HG03103 (cell line): ENCODE measurements around the gene GUCD1.
"Not testable (repeated sequence)": the region's sequence is repeated elsewhere in the genome, so short reads cannot be mapped to it uniquely, and the experiment has no call there.

Experiments used
- ATAC-seq: cut with Tn5 transposase; IDR thresholded peaks from one replicate; pipeline ENCODE4 v1.9.1; 2021; ENCODE audit warnings: low read depth; ENCODE audit not compliant: unreplicated experiment

The GUCD1 gene

DNA sequence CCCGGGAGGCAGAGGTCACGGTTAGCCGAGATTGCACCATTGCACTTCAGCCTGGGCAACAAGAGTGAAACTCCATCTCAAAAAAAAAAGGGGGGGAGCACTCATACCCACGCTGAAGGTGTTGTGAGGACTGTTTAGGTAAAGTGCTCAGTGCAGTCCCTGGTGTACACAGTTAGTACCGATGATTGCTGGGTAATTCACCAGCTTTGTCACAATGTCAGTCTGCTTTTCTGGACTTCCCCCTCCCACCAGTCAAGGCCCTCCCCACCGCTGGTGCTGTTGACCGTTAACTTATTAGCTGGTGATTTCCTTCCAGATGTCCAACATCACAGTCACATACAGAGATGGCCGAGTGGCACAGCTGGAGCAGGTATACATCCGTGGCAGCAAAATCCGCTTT lies 12.7 kb upstream of the GUCD1 start:
- no peak for ATAC-seq

DNA sequence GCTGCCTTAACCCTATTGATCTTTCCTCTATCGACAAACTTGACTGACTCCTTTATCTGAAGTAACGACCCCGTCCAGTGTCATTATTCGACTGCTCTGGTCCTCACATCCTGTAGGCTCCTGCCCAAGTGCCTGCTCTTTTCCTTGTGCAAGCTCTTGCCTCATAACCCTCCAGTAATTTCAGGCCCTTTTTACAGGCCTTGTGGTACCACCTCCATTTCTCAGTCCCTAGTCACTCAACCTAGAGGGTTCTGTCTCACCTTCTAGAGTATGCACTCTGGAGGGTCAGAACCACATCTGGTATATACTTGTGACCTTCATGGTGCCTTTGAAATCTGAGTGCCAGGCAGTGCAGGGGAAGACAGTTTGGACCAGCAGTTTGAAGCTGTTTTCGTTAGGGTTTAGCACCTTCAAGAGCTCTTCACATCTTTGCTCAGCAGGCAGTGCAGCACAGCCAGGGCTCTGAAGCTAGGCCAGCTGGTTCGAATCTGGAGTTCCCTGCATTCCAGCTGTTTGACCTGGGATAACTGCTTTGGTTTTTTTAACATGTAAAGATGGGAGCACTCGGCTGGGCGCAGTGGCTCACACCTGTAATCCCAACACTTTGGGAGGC lies 12.1 kb upstream of the GUCD1 start:
- no peak for ATAC-seq

DNA sequence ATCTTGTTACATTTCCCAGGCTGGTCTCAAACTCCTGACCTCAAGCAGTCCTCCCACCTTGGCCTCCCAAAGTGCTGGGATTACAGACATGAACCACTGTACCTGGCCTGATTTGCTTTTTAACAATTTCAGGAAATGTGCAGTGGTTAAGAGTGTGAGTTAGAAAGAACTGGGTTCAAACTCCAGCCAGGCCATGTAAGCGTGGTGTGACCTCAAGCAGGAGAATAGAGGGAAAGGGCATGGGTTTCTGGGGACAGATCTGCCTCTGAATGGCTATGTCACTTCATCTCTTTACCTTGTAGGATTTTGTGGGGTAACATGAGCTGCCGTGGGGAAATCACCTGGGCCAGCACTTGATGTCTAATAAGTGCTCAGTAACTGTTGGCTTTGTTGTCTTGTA lies 10.1 kb upstream of the GUCD1 start:
- no peak for ATAC-seq

DNA sequence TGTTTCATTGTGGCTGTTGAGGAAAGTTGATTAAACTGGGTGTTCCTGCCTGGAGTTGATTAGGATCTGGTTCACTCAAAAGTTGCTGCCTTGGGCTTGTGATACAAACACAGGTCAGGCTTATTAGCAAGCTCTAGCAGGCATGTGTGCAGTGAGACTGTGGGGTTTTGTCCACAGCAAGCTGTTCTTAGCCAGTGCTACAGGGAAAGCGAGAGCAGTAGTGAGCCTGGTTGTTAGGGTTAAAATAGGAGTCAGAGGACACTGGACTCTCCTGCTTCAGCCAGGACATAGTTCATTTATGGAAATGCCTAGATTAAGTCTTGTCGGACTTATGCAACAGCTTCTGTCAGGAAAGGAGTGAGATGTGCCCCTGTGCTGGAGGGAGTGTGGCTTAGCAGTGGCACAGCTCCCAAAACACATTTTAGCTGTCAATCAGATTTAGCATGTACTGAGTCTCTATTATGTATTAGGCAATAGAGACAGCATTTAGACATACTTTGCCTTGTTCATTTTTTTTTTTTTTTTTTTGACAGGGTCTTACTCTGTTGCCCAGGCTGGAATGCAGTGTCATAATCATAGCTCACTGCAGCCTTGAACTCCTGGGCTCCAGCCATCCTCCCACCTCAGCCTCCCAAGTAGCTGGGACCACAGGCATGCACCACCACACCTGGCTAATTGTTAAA lies 9.6 kb upstream of the GUCD1 start:
- ATAC-seq: no peak

DNA sequence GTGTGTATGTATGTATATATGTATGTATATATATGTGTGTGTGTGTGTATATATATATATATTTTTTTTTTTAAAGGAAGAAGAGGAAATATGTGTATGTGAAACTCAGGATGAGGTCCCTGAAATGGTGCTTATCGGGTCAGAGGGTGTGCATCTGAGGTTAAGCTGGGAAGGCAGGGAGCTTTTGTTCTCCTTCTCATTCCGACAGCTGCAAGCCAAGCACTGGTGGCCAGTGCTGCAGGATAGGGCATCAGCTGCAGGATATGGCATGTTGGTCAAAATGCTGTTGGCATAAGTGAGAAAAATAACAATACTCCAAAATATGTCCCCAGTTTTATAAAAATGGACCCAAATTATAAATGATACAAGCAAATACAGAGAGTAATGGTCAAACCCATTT lies 8.3 kb upstream of the GUCD1 start:
- ATAC-seq: no peak

DNA sequence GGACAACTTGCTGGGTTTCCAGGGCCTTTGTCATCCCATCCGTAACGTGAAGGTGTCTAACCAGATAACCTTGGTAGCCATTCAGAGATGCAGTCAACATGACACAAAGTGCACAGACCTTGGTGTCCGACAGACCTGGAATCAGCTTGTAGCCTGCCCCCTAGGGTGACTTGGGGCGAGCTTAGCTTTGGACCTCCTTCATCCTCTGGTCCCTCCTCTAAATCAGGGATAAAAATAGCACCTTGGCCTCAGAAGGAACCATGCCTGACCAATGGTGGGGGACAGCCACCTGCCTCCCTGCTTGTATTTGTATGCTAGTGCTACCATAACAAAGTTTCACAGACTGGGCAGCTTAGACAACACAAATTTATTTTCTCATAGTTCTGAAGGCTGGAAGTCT lies 4.5 kb upstream of the GUCD1 start:
- ATAC-seq: no peak

DNA sequence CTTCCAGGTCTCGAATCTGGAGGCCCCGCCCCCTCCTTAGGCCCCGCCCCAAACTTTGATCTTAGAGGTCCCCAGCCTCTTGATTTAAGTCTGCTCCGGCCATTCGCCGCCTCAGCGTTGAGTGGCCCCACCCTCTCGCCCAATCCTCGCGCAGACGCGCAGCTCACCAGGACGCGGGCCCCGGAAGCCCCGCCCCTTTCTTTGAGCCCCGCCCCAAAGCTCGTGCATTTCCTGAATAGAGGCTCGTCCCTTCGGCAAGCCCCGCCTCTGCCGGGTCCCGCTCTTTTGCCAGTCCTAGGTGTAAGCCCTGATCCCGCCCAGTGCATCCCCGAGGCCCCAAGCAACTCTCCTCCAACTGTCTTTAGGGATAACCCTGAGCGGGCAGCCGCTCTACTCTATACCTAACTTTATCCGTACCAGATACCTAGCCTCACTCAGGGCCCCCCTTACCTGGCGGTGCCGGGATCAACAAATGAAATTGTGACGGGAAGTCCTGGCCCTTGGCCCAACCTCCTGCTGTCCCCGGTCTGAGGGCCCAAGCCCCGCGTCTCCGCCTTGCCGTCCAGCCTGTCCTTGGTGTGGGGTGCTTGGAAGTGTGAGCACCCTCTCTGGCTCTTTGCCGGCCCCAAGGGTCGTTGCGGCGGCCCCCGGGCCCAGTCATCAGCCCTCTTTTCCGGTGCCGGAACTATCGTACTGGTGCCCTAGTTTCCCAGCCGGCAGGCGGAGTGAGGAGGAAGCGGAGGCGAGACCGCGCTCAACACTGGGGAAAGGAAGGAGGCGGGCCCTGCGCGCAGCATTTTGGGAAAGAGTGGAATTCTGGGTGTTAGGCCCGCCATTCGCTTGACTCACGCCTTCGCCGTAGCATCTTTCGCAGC lies 464 bp upstream of the GUCD1 start, which contains the start of gene SNRPD3:
Gene SNRPD3 (plus strand): TSS at position 835 of the 875 bp plus-strand sequence. CDS start 1,676 bp downstream, outside the sequence.
- peak; percentile 71 for ATAC-seq

DNA sequence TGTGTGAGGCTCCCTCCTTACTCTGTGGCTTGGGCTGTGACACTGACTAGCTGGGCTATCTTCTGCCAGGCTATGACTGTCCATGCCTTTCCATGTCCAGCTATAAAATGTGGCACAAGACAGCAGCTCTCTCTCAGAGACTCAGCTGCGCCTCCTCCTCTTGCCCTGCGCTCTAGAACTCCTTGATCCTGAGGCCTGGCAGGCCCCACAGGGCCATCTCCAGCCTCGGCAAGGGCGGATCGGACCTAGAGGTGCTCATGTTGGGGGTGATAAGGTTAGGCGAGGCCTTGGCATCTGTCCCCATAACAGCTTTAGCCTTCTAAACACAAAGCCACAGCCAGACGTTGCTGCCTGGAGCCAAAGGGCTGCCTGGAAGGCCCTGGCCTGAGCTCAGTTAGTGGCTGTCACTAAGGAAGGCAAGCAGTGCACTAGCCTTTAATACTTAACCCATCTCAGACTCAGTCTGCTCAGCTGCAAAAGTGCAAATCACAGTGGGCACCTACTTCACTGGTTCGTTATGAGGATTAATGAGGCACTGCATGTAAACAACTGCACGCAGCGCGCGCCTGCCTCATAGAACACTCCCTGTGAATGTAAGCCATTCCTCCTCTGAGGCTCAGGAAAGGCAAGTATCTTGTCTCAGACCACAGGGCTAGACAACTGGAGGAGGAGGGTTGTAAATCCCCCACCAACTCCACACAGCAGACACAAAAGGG lies 1.2 kb downstream of the GUCD1 start:
- ATAC-seq: no peak

DNA sequence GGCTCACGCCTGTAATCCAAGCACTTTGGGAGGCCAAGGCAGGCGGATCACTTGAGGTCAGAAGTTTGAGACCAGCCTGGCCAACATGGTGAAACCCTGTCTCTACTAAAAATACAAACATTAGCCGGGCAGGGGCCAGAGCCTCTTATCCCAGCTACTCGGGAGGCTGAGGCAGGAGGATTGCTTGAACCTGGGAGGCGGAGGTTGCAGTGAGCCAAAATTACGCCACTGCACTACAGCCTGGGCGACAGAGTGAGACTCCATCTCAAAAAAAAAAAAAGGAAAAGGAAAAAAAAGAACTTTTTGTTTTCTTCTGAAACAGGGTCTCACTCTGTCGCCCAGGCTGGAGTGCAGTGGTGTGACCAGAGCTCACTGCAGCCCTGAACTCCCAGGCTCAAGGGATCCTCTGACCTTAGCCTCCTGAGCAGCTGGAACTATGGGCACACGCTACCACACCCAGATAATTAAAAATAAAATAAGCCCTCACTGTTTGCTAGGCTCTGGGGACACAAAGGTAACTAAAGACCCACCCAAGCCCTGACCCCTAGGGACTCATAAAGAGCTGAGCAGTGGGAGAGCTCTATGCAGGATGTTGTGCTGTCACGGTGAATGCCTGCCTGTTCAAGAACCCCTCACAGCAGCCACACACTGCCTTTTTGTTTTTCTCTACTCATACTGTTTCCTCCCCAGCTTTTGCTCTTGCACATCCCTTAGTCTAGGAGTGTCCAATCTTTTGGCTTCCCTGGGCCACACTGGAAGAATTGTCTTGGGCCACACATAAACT lies 2.2 kb downstream of the GUCD1 start:
- ATAC-seq: not testable (repeated sequence)

DNA sequence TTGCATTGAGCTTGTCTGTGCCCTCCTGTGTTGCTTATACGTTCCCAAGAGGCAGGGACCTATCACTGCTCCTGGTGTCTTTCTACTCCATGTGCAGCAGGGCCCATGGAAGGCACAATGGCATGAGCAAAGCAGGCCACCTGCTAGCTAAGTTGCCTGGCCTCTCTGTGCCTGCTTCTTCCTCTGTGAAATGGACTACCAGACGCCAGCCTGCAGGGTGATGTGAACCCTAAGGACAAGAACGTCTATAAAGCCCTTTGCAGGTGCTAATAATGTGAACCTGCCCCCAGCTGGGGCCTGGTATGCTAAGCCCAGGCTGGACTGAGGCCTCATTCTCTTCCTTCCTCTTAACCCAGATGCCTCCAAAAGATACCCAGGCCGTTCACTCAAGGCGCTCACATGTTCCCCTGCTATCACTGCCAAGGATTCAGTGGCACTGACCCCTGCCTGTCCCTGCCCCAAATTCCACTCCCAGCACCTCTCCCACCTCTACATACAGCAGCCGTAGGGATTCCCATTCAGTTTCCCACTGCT lies 4.0 kb downstream of the GUCD1 start:
- ATAC-seq: no peak

DNA sequence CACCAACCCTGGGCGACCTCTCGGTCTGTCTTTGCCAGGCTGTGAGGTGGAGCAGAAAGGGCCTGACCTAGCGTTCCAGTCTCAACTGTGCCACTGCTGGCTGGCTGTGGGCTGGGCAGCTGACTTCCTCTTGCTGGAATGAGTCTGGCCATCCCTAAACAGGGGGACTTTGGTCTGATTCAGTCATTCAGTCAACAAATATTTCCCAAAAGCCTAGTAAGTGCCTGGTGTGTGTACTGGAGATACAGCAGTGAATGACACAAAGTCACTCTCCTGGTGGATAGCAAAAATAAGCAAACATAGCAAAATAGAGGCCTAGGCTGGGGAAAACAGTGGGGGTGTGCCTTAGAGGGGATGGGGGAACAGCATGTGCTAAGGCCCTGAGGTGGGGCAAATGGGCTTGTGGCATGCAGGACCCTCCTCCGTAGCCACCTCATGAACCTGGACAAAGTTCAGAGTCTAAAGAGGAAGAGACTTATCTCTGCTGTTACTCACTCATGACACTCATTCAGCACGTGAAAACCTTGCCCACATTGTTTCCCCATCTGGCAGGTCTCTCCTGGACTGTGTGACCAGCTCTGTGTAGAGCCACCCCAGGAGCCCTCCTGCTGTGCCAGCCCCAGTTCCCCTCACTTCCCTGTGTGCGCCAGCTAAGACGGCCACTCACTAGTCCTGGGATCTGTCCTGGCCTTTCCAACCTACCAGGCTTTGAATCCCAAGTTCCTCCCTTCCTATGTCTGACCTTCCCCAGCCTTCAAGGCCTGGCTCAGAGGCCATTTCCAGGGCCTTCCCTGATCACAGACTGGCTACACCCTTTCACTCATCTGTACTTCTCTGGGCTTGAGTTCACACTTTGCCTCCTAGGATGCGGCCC lies 4.7 kb downstream of the GUCD1 start:
- ATAC-seq: no peak

DNA sequence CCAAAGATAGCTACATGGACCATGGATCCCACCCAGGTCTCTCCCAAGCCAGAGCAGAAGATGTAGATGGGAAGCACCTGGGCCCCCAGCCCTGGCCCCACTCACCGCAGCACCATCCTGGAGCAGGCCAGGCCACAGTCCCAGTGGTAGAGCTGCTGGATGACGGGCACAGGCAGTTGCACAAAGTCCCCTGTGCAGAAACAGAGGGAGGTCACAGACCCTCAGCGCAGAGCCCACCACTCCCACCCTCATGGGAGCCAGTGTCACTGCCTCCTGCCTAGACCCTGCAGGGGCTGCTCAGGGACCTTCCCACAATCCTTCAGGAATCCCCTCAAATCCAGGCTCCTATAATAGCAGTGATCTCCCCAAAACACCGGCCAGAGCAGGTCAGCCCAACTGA lies 6.1 kb downstream of the GUCD1 start:
- ATAC-seq: no peak

DNA sequence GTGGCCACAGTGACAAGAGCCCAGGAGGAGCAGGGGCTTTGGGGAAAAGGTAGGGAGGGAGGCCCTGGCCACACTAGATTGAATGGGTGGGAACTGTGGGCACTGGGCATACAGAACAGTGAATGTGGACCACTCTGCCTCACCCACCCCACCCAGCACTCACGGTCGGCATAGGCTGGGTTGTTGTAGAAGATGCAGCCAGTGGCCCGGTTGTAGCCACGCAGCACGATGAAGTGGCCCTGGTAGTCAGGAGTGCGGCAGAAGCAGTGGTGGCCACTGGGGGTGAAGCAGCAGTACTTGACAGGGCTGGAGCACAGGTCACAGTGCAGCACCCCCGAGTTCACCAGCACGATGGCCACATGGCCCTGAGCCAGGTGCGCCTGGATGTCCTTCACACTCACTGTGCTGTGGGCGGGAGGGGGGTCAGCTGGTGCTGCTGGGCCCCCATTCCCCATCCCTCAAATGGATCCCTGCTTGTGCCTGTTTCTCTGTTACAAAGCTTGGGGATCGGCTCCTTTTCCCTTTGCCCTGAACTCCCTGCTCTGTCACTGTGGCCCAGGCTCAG lies 11.2 kb downstream of the GUCD1 start:
- no peak for ATAC-seq

DNA sequence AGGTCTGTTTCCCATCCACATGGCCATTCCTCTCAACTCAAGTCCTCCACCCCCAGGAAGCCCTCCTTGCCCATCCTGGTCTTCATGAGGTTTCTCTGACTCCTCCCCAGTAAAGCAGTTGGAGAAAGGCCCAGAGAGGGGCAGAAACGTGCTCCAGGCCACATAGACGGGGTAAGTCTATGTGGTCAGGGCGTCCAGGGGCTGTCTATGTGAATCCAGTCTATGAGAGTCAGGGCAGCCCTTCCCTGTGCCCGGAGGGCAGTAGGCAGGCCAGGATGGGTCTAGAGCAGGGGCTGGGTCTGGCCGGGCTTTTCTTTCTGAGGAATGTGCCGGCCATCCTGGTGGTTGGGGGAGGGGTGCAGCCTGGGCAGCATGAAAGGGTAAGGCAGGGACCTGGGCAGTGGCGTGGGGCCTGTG lies 11.7 kb downstream of the GUCD1 start:
- no peak for ATAC-seq

DNA sequence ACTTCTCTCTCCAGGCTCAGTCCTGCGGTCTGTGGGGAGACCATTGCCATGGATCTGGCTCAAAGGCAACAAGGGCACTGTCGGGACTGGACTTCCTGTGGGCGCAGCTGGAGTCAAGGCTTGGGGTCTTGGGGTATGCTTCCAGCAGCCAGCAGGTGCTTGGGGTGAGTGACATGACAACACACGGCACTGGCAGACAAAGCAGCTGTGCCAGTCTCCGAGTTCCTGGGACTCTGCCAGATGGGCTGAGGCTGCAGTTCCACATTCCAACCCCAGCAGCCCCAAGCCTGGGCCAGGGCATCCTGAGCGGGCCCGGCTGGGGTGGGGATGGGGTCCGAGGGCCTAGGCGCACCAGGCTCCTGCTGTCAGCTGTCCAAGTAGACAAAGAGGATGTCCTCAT lies 12.3 kb downstream of the GUCD1 start:
- ATAC-seq: no peak

DNA sequence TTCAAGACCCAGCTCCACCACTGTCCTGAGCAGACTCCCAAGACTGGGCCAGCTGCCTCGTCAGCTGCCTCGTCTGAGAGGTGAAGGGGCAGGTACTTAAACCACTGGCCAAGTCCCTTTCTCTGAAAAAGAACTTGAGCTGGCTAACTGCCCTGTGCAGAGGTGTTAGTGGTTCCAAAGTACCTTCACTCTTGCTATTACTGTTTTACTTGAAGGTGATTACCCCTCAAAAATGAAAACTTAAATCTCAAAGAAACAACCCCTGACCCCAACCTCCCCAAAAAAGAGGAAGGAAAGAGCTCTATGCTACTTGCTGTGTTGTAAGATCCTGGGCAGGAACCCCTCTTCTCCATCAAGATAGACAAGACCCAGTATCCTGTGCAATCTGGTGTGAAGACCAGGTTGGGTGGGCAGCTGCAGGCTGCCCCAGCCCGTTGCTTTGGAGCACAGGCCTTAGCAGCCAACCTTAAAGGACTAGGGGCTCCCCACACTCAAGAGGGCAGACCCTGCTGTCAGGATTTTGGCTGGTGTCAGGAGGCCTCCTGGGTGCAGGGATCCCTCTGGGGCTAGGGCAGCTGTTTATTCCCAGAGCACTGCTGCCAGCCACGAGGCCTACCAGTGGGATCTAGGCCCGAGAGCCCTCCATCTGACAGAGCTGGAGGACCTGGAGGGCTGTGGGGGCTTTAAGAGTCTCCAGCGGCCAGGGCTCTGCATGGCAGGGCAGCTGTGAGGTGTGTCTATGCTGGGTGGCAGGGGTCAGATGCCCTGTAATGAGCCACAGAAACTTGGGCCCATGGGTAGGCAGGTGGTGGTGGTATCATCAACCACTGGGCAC lies 13.0 kb downstream of the GUCD1 start:
- ATAC-seq: no peak

DNA sequence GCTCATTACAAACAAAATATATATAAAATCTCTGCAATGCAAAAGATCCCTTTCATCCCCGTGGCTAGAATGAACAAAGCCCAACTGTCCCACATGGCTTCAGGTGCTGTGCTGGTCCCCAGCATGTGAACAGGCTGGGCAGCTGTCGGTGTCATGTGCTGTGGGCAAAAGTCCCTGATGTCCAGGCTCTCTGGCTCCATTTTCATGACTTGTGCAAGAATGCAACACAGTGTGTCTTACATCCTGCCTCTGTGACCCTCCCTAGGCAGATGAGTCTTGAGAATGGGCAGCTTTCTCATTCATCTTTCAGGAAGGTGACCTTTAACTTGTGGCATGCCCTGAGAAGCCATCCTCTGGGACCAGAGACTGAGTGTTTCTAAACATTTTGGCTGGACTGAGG lies 14.5 kb downstream of the GUCD1 start:
- ATAC-seq: no peak

DNA sequence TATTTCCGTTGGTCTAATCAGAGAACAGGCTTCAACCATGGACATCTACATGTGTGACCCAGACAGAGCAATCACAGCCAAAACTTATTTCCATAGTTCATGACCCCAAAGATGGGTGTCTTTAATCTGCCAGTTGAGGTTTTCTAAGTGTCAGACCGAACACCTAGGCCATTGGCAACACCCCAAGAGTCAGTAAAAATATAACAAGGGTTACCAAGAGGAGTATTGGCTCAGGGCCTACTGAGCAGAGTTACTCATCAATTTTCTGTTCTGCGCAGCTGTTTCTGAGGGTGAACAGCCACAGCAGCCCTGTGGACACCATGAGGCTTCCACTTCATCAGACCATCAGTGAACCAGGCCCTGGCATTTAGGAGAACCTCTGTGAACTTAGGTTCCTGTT lies 18.8 kb downstream of the GUCD1 start:
- no peak for ATAC-seq
